Cardiac muscle cell (in vitro differentiated cells and primary cell): ENCODE measurements around the gene ZCCHC4. TPM values are rescaled to one million over a fixed set of nuclear protein-coding genes. Genes with fewer than 3 reads are reported as not detected.

Source experiments
- DNase-seq, 2 donors: peaks; one replicate each; pipeline versions ENCODE4 v3.0.0 to v3.0.0-alpha.2; 2010 to 2017; ENCODE audit warnings: low read depth in 1 of 2, low spot score in 1 of 2
- H3K27ac ChIP-seq: fragments of 200-600 bp; sonication (generic); 2 replicates; pipeline ENCODE4 v1.5.1; 2016
- H3K27me3 ChIP-seq: fragments of 200-600 bp; sonication (generic); 2 replicates; pipeline ENCODE4 v1.6.0; 2016; ENCODE audit warnings: control low read depth
- H3K36me3 ChIP-seq: fragments of 200-600 bp; sonication (generic); 2 replicates; pipeline ENCODE4 v1.5.1; 2016; ENCODE audit warnings: control low read depth
- H3K4me1 ChIP-seq: fragments of 200-600 bp; sonication (generic); 2 replicates; pipeline ENCODE4 v1.8.1; 2017; ENCODE audit warnings: low read depth, mild to moderate bottlenecking, mixed run types
- H3K4me3 ChIP-seq: fragments of 200-600 bp; sonication (generic); 2 replicates; pipeline ENCODE4 v1.5.1; 2016; ENCODE audit warnings: mild to moderate bottlenecking
- H3K9me3 ChIP-seq: fragments of 200-600 bp; sonication (generic); 2 replicates; pipeline ENCODE4 v1.5.1; 2017; ENCODE audit warnings: low read depth, mild to moderate bottlenecking, control low read depth
- CTCF ChIP-seq: IDR thresholded peaks from 2 replicates; pipeline ENCODE4 v1.5.1; 2012; ENCODE audit warnings: low read depth, mild to moderate bottlenecking, low read length
- polyA plus RNA-seq: library from polyadenylated mRNA; unstranded; fragments of >200 nt; fragmentation: Nextera tagmentation; extraction: Ambion mirVana; gene quantifications from 2 replicates; pipeline ENCODE4 v1.2.1, GENCODE V29; 2016
- total RNA-seq: library from RNA; depleted of rRNA; stranded (reverse); fragments of >200 nt; gene quantifications from 2 replicates; pipeline ENCODE4 v1.2.3, GENCODE V29; 2016

The ZCCHC4 gene
- total and polyA plus RNA-seq, 2 experiments from 2014 or later, result 8.9 to 11.4 TPM

- Histone ChIP-seq H3K4me1 (no peaks in the 10 kb centered on the region), H3K4me3 (no peak overlapping the region), H3K27ac (no peak overlapping the region), H3K27me3 (no peaks in the 10 kb centered on the region), H3K9me3 (no peaks in the 10 kb centered on the region), H3K36me3 (no peaks in the 10 kb centered on the region)
- no peak for TF ChIP-seq CTCF
- DNase-seq, result no peak
Observed at GRCh38 chr4:25356068-25356467, 43.5 kb downstream of the ZCCHC4 start.

DNA sequence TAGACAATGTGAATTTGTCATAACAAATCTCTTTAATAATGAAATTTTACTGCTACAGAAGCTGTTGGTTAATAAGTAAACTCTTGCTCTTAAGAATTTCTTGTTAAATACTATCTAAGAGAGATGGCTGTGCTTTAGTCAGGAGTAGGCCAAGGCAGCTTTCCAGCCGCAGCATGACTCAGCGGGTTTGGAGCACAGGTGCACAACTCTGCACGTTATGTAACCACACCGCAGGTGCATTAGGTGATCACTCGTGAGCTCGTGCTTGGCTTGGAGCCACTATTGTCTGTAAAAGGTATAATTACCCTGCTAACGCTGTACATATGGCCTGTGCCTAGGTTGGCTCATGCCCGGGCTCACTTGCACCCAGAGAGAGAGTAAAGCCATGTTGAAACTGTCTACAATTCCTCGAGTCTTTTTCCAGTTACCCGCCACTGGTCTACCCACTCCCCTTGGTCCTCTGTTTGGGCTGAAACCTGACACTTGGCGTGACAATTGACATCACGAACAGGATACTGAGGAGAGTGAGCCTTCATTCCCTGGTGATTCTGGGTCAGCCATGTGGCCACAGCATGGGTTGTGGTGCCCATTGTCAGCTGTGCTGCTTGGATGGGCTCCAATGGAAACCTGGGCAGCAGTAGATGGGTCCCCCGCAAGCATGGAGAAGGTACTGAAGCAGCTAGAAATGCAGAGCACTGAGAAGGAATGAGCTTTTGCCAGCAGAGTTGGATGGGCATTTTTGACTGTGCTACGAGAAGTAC lies 46.1 kb downstream of the ZCCHC4 start:
- H3K4me3 ChIP-seq, result no peak overlapping the region
- H3K27ac ChIP-seq, result no peak overlapping the region
- DNase-seq, result no peak
- no peaks in the 10 kb centered on the region for H3K4me1 ChIP-seq
- H3K27me3 ChIP-seq, result no peaks in the 10 kb centered on the region
- H3K9me3 ChIP-seq, result no peaks in the 10 kb centered on the region
- TF ChIP-seq CTCF, result no peak
- H3K36me3 ChIP-seq, result no peaks in the 10 kb centered on the region

- DNase-seq, result no peak
- no peaks in the 10 kb centered on the region for H3K4me1 ChIP-seq
- no peaks in the 10 kb centered on the region for H3K9me3 ChIP-seq
- no peaks in the 10 kb centered on the region for H3K36me3 ChIP-seq
- no peaks in the 10 kb centered on the region for H3K27me3 ChIP-seq
- no peak overlapping the region for H3K4me3 ChIP-seq
- H3K27ac ChIP-seq, result no peak overlapping the region
- TF ChIP-seq CTCF, result no peak
Observed at GRCh38 chr4:25361253-25361652, 48.7 kb downstream of the ZCCHC4 start.

DNA sequence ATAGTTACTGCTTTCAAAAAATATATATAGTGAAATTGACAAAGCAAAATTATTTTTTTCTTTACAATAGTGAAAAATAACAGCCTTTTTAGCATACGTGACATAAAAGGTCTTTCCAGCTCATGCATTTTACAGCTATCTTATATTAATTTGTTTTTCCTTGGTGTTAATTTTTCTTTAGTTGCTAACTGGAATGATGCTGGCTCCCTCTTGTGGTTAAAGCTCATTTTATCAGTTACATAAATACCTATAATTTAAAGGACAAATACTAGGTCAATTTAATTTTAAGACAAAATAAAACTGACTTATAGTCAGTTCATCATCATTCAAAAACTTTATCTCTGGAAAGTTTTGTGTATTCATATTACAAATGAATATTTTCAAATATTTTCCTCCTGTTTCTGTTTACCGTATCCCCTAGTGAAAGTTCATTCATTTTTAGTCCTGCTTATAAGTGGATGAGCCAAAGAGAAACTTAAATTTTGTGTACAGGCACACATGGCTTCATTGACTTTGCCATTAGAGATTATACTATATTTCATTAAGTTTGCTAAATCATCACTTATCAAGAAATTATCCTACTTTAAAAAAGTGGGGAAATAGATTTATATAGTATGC lies 54.5 kb downstream of the ZCCHC4 start:
- H3K27ac ChIP-seq, result peak overlapping the region; percentile 59
- no peaks in the 10 kb centered on the region for H3K9me3 ChIP-seq
- no peaks in the 10 kb centered on the region for H3K27me3 ChIP-seq
- peaks cover 22% of the 10 kb centered on the region for H3K4me1 ChIP-seq
- DNase-seq, result peak; percentile 60 to 70
- no peak overlapping the region for H3K4me3 ChIP-seq
- H3K36me3 ChIP-seq, result no peaks in the 10 kb centered on the region
- peak; percentile 57 for TF ChIP-seq CTCF

- H3K4me1 ChIP-seq, result peaks cover 22% of the 10 kb centered on the region
- H3K27me3 ChIP-seq, result no peaks in the 10 kb centered on the region
- no peaks in the 10 kb centered on the region for H3K9me3 ChIP-seq
- TF ChIP-seq CTCF, result no peak
- no peaks in the 10 kb centered on the region for H3K36me3 ChIP-seq
- H3K4me3 ChIP-seq, result no peak overlapping the region
- H3K27ac ChIP-seq, result peak overlapping the region; percentile 59
- no peak for DNase-seq
Observed at GRCh38 chr4:25367877-25368276, 55.3 kb downstream of the ZCCHC4 start.
